Prostate gland (tissue), 2 donors: ENCODE data around the gene MTMR1.

Experiments used
- POLR2A ChIP-seq: fragments of 450-650 bp; IDR thresholded peaks from one replicate; pipeline ENCODE4 v1.6.1; 2016; ENCODE audit warnings: antibody characterized with exemption, mild to moderate bottlenecking
- TF ChIP-seq, protein P1 (sequence below), 4 experiments: fragments of 200-600 bp in 2 of 4; fragments of 450-650 bp in 2 of 4; sonication (generic) in 2 of 4; IDR thresholded peaks; 1 replicate in 3 of 4; 2 replicates in 1 of 4; pipeline ENCODE4 v1.5.1; 2016 to 2019; ENCODE audit warnings: antibody characterized with exemption in 4 of 4, mild to moderate bottlenecking in 2 of 4, moderate library complexity in 2 of 4

DNA sequence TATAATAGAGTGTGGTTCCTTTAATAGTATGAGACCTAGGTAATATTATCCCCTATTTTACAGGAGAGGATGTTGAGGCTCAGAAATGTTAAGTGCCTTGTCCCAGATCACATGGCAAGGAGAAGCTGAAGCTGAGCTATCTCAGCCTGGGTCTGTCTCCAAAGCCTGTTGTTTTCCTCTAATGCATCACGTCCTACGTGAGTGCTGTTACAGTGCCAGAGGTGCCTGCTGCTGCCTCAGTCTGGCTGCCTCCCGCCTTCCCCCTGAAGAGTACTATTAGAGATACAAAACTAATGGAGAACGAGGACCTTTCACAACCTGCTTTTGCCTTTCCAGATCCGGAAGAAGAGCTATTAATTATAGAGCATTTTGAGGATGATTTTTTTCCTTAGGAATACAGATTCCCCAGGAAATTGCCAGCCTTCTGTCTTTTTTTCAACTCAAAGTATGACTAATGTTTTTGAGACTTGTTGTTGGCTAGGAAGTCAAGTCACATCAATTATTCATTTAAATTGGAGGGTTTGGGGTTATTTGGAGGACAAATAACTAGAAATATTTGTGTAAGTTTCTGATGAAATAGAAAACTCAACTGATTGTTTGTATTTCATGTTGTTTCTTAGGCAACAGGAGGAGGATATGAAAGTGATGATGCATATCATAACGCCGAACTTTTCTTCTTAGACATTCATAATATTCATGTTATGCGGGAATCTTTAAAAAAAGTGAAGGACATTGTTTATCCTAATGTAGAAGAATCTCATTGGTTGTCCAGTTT, 43.9 kb upstream of the MTMR1 start:
- TF ChIP-seq, protein P1, sequence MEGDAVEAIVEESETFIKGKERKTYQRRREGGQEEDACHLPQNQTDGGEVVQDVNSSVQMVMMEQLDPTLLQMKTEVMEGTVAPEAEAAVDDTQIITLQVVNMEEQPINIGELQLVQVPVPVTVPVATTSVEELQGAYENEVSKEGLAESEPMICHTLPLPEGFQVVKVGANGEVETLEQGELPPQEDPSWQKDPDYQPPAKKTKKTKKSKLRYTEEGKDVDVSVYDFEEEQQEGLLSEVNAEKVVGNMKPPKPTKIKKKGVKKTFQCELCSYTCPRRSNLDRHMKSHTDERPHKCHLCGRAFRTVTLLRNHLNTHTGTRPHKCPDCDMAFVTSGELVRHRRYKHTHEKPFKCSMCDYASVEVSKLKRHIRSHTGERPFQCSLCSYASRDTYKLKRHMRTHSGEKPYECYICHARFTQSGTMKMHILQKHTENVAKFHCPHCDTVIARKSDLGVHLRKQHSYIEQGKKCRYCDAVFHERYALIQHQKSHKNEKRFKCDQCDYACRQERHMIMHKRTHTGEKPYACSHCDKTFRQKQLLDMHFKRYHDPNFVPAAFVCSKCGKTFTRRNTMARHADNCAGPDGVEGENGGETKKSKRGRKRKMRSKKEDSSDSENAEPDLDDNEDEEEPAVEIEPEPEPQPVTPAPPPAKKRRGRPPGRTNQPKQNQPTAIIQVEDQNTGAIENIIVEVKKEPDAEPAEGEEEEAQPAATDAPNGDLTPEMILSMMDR (IDR thresholded peaks at IDR 0.05), result no peak
- TF ChIP-seq POLR2A, result no peak
